Adrenal gland (tissue), 12 donors: ENCODE results near the gene USP6NL. TPM values are rescaled to one million over a fixed set of nuclear protein-coding genes. Genes with fewer than 3 reads are reported as not detected.

Experiments used
- DNase-seq, 7 donors: peaks; one replicate each; pipeline ENCODE4 v3.0.0-alpha.2; 2019 to 2020
- H3K27ac ChIP-seq, 5 donors: fragments of 200-600 bp; sonication (generic) in 4 of 5; 1 replicate in 3 of 5; 2 replicates in 2 of 5; pipeline versions ENCODE4 v1.5.1 to v1.8.0; 2016 to 2020; ENCODE audit warnings: mild to moderate bottlenecking in 1 of 5
- H3K27me3 ChIP-seq: fragments of 200-600 bp; 2 replicates; pipeline ENCODE4 v1.8.0; 2021
- H3K36me3 ChIP-seq, 2 donors: fragments of 200-600 bp; replicated peaks in 1 of 2; 1 replicate in 1 of 2; 2 replicates in 1 of 2; pipeline versions ENCODE4 v1.5.1 to v1.8.0; 2018 to 2022
- H3K4me1 ChIP-seq, 2 donors: fragments of 200-600 bp; replicated peaks in 1 of 2; 1 replicate in 1 of 2; 2 replicates in 1 of 2; pipeline versions ENCODE4 v1.5.1 to v1.8.0; 2018 to 2021
- H3K4me3 ChIP-seq, 4 donors: fragments of 200-600 bp; sonication (generic) in 3 of 4; one replicate each; pipeline ENCODE4 v1.5.1; 2016 to 2018
- H3K9me3 ChIP-seq, 3 donors: fragments of 200-600 bp; sonication (generic) in 1 of 3; replicated peaks in 1 of 3; 1 replicate in 2 of 3; 2 replicates in 1 of 3; pipeline versions ENCODE4 v1.5.1 to v1.8.0; 2016 to 2021
- POLR2A ChIP-seq, 2 donors: fragments of 450-650 bp; IDR thresholded peaks; one replicate each; pipeline ENCODE4 v1.6.1; 2017; ENCODE audit warnings: antibody characterized with exemption in 2 of 2, mild to moderate bottlenecking in 2 of 2, moderate library complexity in 1 of 2
- WGBS, 4 donors: extraction: QIAGEN DNeasy Blood & Tissue Kit in 2 of 4; methylation state at CpG; one replicate each; pipeline versions ENCODE4 v1.1.5 to v1.1.7; 2013 to 2017; 5-methylcytosine and 5-hydroxymethylcytosine counted together
- intact Hi-C, 2 donors: fragments of 100-400 bp; cut with DNase I; formaldehyde crosslinking; loops; one replicate each; pipeline versions ENCODE4 v1.14.1 to v1.15.0; 2022 to 2023
- polyA plus RNA-seq, 3 donors: library from polyadenylated mRNA; stranded (reverse); fragments of 200-250 nt in 2 of 3; fragments of 350-450 nt in 1 of 3; fragmentation: Illumina TruSeq in 1 of 3; extraction: RNeasy Lipid Tissue Mini Kit (QIAGEN cat#74804) in 1 of 3; gene quantifications; one replicate each; pipeline ENCODE4 v1.2.3, GENCODE V29; 2013 to 2014
- total RNA-seq, 9 donors: library from RNA; depleted of rRNA in 4 of 9; stranded (reverse); fragments of >200 nt in 4 of 9; fragments of 120-200 nt in 1 of 9; fragmentation: NEBNext Ultra II Directional in 1 of 9; extraction: Animal tissue kit (Norgen Biotek cat#: 25700) in 1 of 9; gene quantifications; one replicate each; pipeline versions ENCODE4 v1.1.0 to v1.2.4, GENCODE V29; 2013 to 2023
- TF ChIP-seq, protein P1 (sequence below), 6 experiments: fragments of 450-650 bp in 4 of 6; fragments of 200-600 bp in 2 of 6; sonication (generic) in 1 of 6; IDR thresholded peaks; 1 replicate in 5 of 6; 2 replicates in 1 of 6; pipeline versions ENCODE4 v1.5.1 to v1.8.0; 2016 to 2021; ENCODE audit warnings: antibody characterized with exemption in 6 of 6, mild to moderate bottlenecking in 2 of 6, moderate library complexity in 1 of 6
- donor health status: healthy with polysubstance abuse.
- donor health status: Bipolar disorder and iron deficiency.
- donor health status: DM: yes; HTN: yes; CAD: no.
- donor health status: DM: no; HTN: no; CAD: no.
- donor health status: DM: no; HTN: no; CAD: no.
- donor health status: DM: yes; HTN: yes; CAD: no.

USP6NL gene
- total and polyA plus RNA-seq, 12 donors, result 3.5 to 35.1 (median 19.8) TPM

DNA sequence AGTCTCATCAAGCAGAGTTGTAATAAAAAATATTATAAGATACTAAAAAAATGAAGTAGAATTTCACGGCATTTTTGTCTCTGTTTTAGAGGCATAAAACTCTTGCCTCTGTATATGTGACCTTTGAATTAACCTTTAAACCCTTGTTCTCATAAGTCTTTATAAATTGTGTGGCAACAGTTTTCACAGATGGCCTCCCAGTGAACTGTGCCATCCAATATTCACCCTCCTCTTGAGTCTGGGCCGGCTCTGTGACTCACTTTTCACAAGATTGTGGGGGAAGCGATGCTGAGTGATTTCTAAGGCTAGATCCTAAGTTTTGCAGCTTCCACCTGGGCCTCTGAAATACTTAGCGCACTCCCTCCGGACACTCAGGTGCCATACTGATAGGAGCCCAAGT is 4.6 kb upstream of the USP6NL start:
- intact Hi-C loops, result loop anchor here in 1 of 2 donors (10.0 kb wide), 1 partner anchor 109 kb away; no protein-coding TSS in a partner anchor
- H3K27ac ChIP-seq, result no peak overlapping the region

DNA sequence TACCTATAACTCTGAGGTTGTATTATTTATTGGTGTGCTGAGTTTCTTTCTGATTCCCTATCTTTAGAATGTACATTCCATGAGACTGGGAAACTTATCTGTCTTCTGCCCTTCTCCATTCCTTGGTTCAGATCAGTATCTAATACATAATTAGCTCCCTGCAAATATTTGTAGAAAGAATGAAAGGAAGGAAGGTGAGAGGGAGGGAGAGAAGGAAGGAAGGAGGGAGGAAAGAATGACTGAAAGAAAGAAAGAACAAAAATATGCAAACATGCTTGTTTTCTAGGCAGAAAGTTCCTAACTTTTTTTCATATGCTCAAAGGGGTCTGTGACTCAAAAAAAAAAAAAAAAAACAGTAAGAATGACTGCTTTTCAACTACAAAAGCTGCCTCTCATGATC is 3.9 kb upstream of the USP6NL start:
- no peak overlapping the region for H3K4me3 ChIP-seq
- no peaks in the 10 kb centered on the region for H3K27me3 ChIP-seq
- TF ChIP-seq, protein P1, sequence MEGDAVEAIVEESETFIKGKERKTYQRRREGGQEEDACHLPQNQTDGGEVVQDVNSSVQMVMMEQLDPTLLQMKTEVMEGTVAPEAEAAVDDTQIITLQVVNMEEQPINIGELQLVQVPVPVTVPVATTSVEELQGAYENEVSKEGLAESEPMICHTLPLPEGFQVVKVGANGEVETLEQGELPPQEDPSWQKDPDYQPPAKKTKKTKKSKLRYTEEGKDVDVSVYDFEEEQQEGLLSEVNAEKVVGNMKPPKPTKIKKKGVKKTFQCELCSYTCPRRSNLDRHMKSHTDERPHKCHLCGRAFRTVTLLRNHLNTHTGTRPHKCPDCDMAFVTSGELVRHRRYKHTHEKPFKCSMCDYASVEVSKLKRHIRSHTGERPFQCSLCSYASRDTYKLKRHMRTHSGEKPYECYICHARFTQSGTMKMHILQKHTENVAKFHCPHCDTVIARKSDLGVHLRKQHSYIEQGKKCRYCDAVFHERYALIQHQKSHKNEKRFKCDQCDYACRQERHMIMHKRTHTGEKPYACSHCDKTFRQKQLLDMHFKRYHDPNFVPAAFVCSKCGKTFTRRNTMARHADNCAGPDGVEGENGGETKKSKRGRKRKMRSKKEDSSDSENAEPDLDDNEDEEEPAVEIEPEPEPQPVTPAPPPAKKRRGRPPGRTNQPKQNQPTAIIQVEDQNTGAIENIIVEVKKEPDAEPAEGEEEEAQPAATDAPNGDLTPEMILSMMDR (IDR thresholded peaks at IDR 0.05), result no peak
- TF ChIP-seq POLR2A (IDR thresholded peaks at IDR 0.05), result no peak
- H3K9me3 ChIP-seq, result no peaks in the 10 kb centered on the region
- H3K4me1 ChIP-seq, result peaks cover 0 to 1% of the 10 kb centered on the region in 2 donors
- no peaks in the 10 kb centered on the region for H3K36me3 ChIP-seq
- peak overlapping the region in 1 of 5 donors; percentile 22 for H3K27ac ChIP-seq
- intact Hi-C loops, result loop anchor here in 1 of 2 donors (10.0 kb wide), 1 partner anchor 109 kb away; no protein-coding TSS in a partner anchor
- no peak for DNase-seq

More for the DNA sequence above, 4.6 kb upstream of the USP6NL start:
- Histone ChIP-seq H3K9me3 (no peaks in the 10 kb centered on the region), H3K36me3 (no peaks in the 10 kb centered on the region), H3K4me3 (no peak overlapping the region), H3K4me1 (no peaks in the 10 kb centered on the region), H3K27me3 (no peaks in the 10 kb centered on the region)
- DNase-seq, result peak in 1 of 7 donors; percentile 33
- no peak for TF ChIP-seq POLR2A (IDR thresholded peaks at IDR 0.05)
- TF ChIP-seq, protein P1 (IDR thresholded peaks at IDR 0.05), result no peak
- 84 to 87% (median 85%) methylated on average over 5 of the region's 5 CpGs for WGBS, 4 donors

DNA sequence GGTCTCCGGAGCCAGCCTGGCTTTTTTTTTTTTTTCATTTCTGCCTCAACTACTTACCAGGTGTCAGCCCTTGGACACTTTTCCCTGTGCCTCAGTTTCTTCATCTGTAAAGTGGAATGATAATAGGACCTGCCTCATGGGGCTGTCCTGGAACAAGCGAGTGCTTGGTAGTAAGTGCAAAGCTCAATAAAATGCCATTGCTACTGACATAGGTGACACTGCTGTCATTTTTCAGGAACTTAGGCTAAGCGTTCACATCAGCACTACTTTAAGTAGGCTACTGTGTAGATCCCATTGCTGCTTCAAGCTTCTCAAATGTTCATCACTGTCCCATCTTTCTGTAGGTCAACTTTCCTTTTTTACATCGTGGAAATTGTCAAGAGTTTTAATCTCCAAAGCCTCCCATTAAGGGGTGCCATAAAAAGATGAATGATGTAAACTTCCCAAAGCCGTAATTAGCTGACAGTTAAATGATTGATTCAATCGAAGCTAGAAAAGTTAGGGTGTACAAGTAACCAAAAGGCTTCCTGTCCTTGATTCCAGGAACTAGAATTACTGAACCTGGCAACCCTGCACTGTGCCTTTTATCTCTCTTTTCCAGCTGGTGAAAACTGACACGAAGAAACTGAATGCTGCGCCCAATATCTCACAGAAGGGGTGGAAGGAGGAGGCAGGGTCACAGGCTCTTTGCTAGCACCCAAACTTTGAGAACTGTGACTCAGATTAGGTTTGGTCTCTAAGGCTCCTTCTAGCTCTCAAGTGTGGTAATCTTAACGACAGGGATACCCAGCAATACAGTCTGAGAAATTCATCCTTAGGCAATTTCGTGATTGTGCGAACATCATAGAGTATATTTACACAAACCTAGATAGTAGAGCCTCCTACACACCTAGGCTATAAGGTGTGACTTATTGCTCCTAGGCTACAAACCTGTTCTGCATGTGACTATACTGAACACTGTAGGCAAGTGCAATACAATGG is 861 bp upstream of the USP6NL start:
- peak in 3 of 7 donors; percentile 20 to 36 (median 21) for DNase-seq
- 16 to 19% (median 18%) methylated on average over 11 of the region's 11 CpGs for WGBS, 4 donors
- TF ChIP-seq, protein P1 (IDR thresholded peaks at IDR 0.05), result no peak
- TF ChIP-seq POLR2A (IDR thresholded peaks at IDR 0.05), result no peak
- H3K36me3 ChIP-seq, result no peaks in the 10 kb centered on the region
- peak overlapping the region in 3 of 4 donors; percentile 27 to 100 (median 52) for H3K4me3 ChIP-seq
- H3K9me3 ChIP-seq, result no peaks in the 10 kb centered on the region
- H3K4me1 ChIP-seq, result peaks cover 5 to 13% of the 10 kb centered on the region in 2 donors
- intact Hi-C loops, result loop anchor here in 1 of 2 donors (5.0 to 10.0 kb wide), 2 partner anchors 75 to 112 kb away; no protein-coding TSS in a partner anchor
- peak overlapping the region; percentile 26 to 98 (median 90) for H3K27ac ChIP-seq
- no peaks in the 10 kb centered on the region for H3K27me3 ChIP-seq

DNA sequence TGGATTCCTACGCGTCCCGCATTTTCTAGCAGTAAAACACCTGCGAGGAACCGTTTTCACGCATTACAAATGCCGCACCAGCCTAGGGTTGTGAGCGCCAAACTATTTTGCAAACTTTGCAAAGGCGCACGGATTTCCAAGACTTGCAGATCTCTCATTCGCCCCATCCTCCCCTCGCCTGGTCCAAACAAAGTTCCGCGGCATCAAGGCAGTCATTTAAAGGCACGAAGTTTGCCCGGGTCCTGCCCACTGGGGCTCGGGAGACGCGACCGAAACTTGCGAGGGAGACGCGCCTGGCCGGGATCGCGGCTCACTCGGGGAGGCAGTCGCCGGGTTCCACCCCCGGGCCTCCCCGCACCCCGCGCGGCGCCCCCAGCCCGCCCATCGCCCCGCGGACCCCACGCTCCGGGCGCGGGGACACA is 613 bp downstream of the USP6NL start:
- H3K4me1 ChIP-seq, result peaks cover 5 to 13% of the 10 kb centered on the region in 2 donors
- WGBS, 4 donors, result 0 to 1% (median 0%) methylated on average over 12 to 43 of the region's 43 CpGs
- intact Hi-C loops, result loop anchor here in 1 of 2 donors (5.0 to 10.0 kb wide), 2 partner anchors 76 to 114 kb away; no protein-coding TSS in a partner anchor
- peak overlapping the region; percentile 62 to 98 (median 90) for H3K27ac ChIP-seq
- no peaks in the 10 kb centered on the region for H3K9me3 ChIP-seq
- H3K27me3 ChIP-seq, result no peaks in the 10 kb centered on the region
- DNase-seq, result peak; percentile 52 to 71 (median 62)
- H3K4me3 ChIP-seq, result peak overlapping the region; percentile 64 to 100 (median 86)
- TF ChIP-seq POLR2A (IDR thresholded peaks at IDR 0.05), result no peak
- TF ChIP-seq, protein P1 (IDR thresholded peaks at IDR 0.05), result no peak
- no peaks in the 10 kb centered on the region for H3K36me3 ChIP-seq
